DOHH2 (cell line): Measurements from ENCODE around the gene UBA7.

Source experiments
- CTCF ChIP-seq: fragments of 200-600 bp; sonication (generic); IDR thresholded peaks from one replicate; pipeline ENCODE4 v1.5.1; 2014; ENCODE audit warnings: antibody characterized with exemption, mild to moderate bottlenecking, low read depth, low read length; ENCODE audit not compliant: poor library complexity, severe bottlenecking
- EZH2phosphoT487 ChIP-seq: fragments of 200-600 bp; sonication (generic); IDR thresholded peaks from 2 replicates; pipeline ENCODE4 v1.6.1; 2017; ENCODE audit warnings: borderline replicate concordance, mild to moderate bottlenecking, antibody characterized with exemption, low read length, moderate library complexity, mixed read lengths

GRCh38 chr3:49840388-49840787 lies 26.6 kb upstream of the UBA7 start:
- TF ChIP-seq CTCF (no peak), EZH2phosphoT487 (no peak)
